Transverse colon (tissue), 4 donors: Measurements from ENCODE around the gene SCN8A. TPM values are rescaled to one million over a fixed set of nuclear protein-coding genes. Genes with fewer than 3 reads are reported as not detected.
"Not testable (repeated sequence)": the region's sequence is repeated elsewhere in the genome, so short reads cannot be mapped to it uniquely, and the experiment has no call there.

Experiments used
- DNase-seq: peaks from one replicate; pipeline ENCODE4 v3.0.0-alpha.2; 2019
- H3K27ac ChIP-seq, 4 donors: fragments of 200-600 bp; sonication (generic); 2 replicates each; pipeline ENCODE4 v1.5.1; 2016 to 2018; ENCODE audit warnings: inconsistent platforms in 4 of 4
- H3K27me3 ChIP-seq: fragments of 200-600 bp; sonication (generic); 2 replicates; pipeline ENCODE4 v1.5.1; 2017; ENCODE audit warnings: inconsistent platforms
- H3K36me3 ChIP-seq, 4 donors: fragments of 200-600 bp; sonication (generic); 2 replicates each; pipeline ENCODE4 v1.5.1; 2017 to 2019; ENCODE audit warnings: inconsistent platforms in 4 of 4
- H3K4me1 ChIP-seq, 4 donors: fragments of 200-600 bp; sonication (generic); 2 replicates each; pipeline ENCODE4 v1.5.1; 2017 to 2020; ENCODE audit warnings: inconsistent platforms in 4 of 4
- H3K4me3 ChIP-seq, 4 donors: fragments of 200-600 bp; sonication (generic); 1 replicate in 1 of 4; 2 replicates in 3 of 4; pipeline versions ENCODE4 v1.5.1 to v1.6.1; 2017 to 2019; ENCODE audit warnings: inconsistent platforms in 4 of 4
- H3K9me3 ChIP-seq, 2 donors: fragments of 200-600 bp; sonication (generic); 2 replicates each; pipeline ENCODE4 v1.5.1; 2017 to 2019; ENCODE audit warnings: inconsistent platforms in 2 of 2
- EP300 ChIP-seq: sonication (generic); formaldehyde crosslinking; IDR thresholded peaks from one replicate; pipeline ENCODE4 v1.6.1; 2017; ENCODE audit warnings: antibody characterized with exemption, low read depth
- POLR2A ChIP-seq: fragments of 450-650 bp; IDR thresholded peaks from one replicate; pipeline ENCODE4 v1.6.1; 2016; ENCODE audit warnings: antibody characterized with exemption, mild to moderate bottlenecking, moderate library complexity
- POLR2AphosphoS5 ChIP-seq, 3 donors: sonication (generic); formaldehyde crosslinking; IDR thresholded peaks; one replicate each; pipeline ENCODE4 v1.6.1; 2016; ENCODE audit warnings: antibody characterized with exemption in 3 of 3
- WGBS, 2 donors: methylation state at CpG; one replicate each; pipeline ENCODE4 v1.1.5; 2018; ENCODE audit warnings: low coverage in 1 of 2; 5-methylcytosine and 5-hydroxymethylcytosine counted together
- in situ Hi-C, 4 donors: fragments of 200-750 bp; cut with MboI; loops; one replicate each; pipeline versions ENCODE4 v1.15.0 to v1.15.1; 2017; ENCODE audit warnings: low sequenced_read_pairs in 3 of 4, low pct_ligation_motif_present in 1 of 4, low pct_unique_long_range_greater_than_20kb in 1 of 4
- intact Hi-C: fragments of 100-400 bp; cut with DNase I; formaldehyde crosslinking; loops from one replicate; pipeline ENCODE4 v1.15.1; 2023; ENCODE audit warnings: low total_unique reads
- total RNA-seq, 4 donors: library from RNA; depleted of rRNA; stranded (reverse); fragments of >200 nt; gene quantifications; one replicate each; pipeline ENCODE4 v1.1.0, GENCODE V29; 2016
- TF ChIP-seq, protein P1 (sequence below), 5 experiments: fragments of 200-600 bp in 3 of 5; fragments of 450-650 bp in 2 of 5; sonication (generic) in 3 of 5; IDR thresholded peaks; 1 replicate in 2 of 5; 2 replicates in 3 of 5; pipeline ENCODE4 v1.5.1; 2016 to 2017; ENCODE audit warnings: antibody characterized with exemption in 5 of 5, inconsistent platforms in 3 of 5, mild to moderate bottlenecking in 2 of 5, moderate library complexity in 1 of 5

The SCN8A gene
- total RNA-seq, 4 donors from 2014 or later: 0.37 to 6.8 (median 3.2) TPM

DNA sequence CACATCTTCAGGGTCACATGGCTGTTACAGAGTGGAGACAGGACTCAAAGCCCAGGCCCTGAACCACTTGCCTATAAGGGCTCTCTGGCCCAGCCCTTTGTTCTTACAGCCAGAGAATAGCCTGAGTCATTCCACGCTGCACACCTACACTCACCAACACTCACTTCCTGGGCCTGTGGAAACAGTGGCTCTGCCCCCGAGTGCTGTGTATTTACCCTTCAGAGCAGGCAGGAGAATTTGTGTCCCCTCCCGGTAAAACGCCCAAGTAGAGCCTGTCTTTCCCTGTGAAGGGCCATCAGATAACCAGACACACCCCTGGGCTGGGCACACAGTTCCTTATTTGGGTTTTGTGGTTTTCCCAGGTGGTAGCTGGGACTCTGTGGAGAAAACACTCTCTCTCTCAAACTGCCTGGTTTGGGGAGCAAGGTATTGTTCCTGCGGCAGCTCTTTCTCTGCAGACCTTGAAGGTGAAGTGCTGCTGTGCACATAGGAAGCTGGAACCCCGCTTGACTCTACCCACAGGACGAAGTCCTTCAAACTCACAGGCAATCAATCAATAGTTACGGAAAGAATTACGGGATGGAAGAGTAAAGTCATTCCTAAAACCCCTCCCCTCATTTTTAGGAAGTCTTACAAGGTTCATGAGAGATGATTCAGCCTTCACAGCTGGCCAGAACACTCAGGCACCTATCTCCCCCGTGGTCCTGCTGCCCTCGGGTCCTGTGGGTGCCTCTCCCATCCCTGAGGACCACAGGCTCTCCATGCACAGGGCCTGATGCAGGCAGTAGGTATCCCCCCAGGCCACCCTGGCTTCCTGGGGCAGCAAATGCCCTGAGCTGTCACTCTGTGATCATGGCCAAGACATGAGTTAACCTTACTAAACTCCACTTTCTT, 237.1 kb downstream of the SCN8A start:
- WGBS, 2 donors: 55 to 60% methylated on average over 1 to 11 of the region's 11 CpGs
- DNase-seq: peak; percentile 68
- Histone ChIP-seq H3K36me3 (no peaks in the 10 kb centered on the region), H3K4me1 (peaks cover 0 to 19% (median 9%) of the 10 kb centered on the region in 4 donors), H3K27ac (peak overlapping the region in 3 of 4 donors; percentile 5 to 60 (median 43)), H3K4me3 (no peak overlapping the region), H3K9me3 (no peaks in the 10 kb centered on the region), H3K27me3 (peaks cover 19% of the 10 kb centered on the region)
- intact Hi-C loops: no loop called here
- TF ChIP-seq POLR2AphosphoS5 (IDR thresholded peaks at IDR 0.05) (peak in 1 of 3 donors; percentile 14), POLR2A (no peak)
- TF ChIP-seq, protein P1, sequence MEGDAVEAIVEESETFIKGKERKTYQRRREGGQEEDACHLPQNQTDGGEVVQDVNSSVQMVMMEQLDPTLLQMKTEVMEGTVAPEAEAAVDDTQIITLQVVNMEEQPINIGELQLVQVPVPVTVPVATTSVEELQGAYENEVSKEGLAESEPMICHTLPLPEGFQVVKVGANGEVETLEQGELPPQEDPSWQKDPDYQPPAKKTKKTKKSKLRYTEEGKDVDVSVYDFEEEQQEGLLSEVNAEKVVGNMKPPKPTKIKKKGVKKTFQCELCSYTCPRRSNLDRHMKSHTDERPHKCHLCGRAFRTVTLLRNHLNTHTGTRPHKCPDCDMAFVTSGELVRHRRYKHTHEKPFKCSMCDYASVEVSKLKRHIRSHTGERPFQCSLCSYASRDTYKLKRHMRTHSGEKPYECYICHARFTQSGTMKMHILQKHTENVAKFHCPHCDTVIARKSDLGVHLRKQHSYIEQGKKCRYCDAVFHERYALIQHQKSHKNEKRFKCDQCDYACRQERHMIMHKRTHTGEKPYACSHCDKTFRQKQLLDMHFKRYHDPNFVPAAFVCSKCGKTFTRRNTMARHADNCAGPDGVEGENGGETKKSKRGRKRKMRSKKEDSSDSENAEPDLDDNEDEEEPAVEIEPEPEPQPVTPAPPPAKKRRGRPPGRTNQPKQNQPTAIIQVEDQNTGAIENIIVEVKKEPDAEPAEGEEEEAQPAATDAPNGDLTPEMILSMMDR (IDR thresholded peaks at IDR 0.05): no peak
- in situ Hi-C loops: loop anchor here in 2 of 4 donors (10.0 kb wide), 2 partner anchors 393 to 403 kb away; partner anchors contain the start of gene SLC4A8 (in 1 of the 2)

DNA sequence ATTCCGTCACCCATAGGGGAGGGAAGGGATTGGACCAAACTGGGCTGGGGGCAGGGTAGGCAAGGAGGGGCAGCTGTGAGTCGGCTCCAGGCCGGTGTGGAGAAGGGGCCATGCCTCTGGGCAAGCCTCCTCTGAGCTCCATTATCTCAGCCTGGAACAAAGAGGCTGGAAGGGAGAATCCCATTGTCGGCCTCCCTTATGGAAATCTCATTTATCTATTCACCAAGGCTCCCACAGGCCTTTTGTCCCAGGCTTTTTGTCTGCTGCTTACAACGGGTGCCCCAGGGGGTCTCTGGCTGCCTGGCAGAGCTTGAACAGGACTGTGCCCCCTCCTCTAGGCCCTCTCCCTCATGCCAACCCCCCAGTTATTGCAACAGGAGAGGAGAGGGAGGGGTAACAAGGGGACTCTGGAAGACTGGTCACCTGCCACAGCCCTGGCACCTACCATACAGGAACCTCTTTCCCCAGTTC, 238.0 kb downstream of the SCN8A start:
- Histone ChIP-seq H3K4me1 (peaks cover 0 to 19% (median 9%) of the 10 kb centered on the region in 4 donors), H3K36me3 (no peaks in the 10 kb centered on the region), H3K27ac (no peak overlapping the region), H3K9me3 (no peaks in the 10 kb centered on the region), H3K27me3 (peaks cover 26% of the 10 kb centered on the region), H3K4me3 (no peak overlapping the region)
- TF ChIP-seq, protein P1 (IDR thresholded peaks at IDR 0.05): no peak
- TF ChIP-seq POLR2AphosphoS5 (IDR thresholded peaks at IDR 0.05): no peak
- no peak for TF ChIP-seq EP300
- TF ChIP-seq POLR2A: no peak
- DNase-seq: no peak
- intact Hi-C loops: no loop called here
- in situ Hi-C loops: loop anchor here in 2 of 4 donors (10.0 kb wide), 2 partner anchors 394 to 404 kb away; partner anchors contain the start of gene SLC4A8 (in 1 of the 2)
- WGBS, 2 donors: 83 to 93% methylated on average over 3 to 5 of the region's 5 CpGs

- in situ Hi-C loops (loop anchor here in 2 of 4 donors (10.0 kb wide), 2 partner anchors 395 to 405 kb away; partner anchors contain the start of gene SLC4A8 (in 1 of the 2)), intact Hi-C loops (no loop called here)
- 75% methylated on average over 1 of the region's 1 CpG; no CpG with 5 or more reads in 1 of the 2 donors for WGBS, 2 donors
Measured at GRCh38 chr12:51829641-51830040, 238.6 kb downstream of the SCN8A start.

GRCh38 chr12:51831817-51832216, 240.8 kb downstream of the SCN8A start:
- Histone ChIP-seq H3K4me1 (peaks cover 0 to 19% (median 9%) of the 10 kb centered on the region in 4 donors), H3K27me3 (peaks cover 40% of the 10 kb centered on the region)
- WGBS, 2 donors: 74 to 77% methylated on average over 3 to 5 of the region's 5 CpGs
- intact Hi-C loops, H3K27ac ChIP-seq, H3K36me3 ChIP-seq, in situ Hi-C loops, H3K9me3 ChIP-seq, DNase-seq, H3K4me3 ChIP-seq: not testable (repeated sequence)

More at GRCh38 chr12:51829641-51830040, 238.6 kb downstream of the SCN8A start:
- no peak overlapping the region for H3K27ac ChIP-seq
- no peak overlapping the region for H3K4me3 ChIP-seq
- no peaks in the 10 kb centered on the region for H3K36me3 ChIP-seq
- peaks cover 0 to 19% (median 9%) of the 10 kb centered on the region in 4 donors for H3K4me1 ChIP-seq
- no peak for TF ChIP-seq POLR2AphosphoS5 (IDR thresholded peaks at IDR 0.05)
- no peak for TF ChIP-seq EP300
- no peaks in the 10 kb centered on the region for H3K9me3 ChIP-seq
- H3K27me3 ChIP-seq: peaks cover 32% of the 10 kb centered on the region
- DNase-seq: no peak
